GM19240 (cell line): ENCODE measurements around the gene ECE1.

Source experiments
- DNase-seq: peaks from one replicate; pipeline ENCODE4 v3.0.0; 2011; ENCODE audit warnings: low spot score; ENCODE audit not compliant: insufficient read length

Gene ECE1

GRCh38 chr1:21325731-21326387, 35.6 kb upstream of the ECE1 start:
- DNase-seq: no peak

- no peak for DNase-seq
These were observed 35.0 kb upstream of the ECE1 start for GRCh38 chr1:21325231-21325718.

GRCh38 chr1:21324368-21325141, 34.3 kb upstream of the ECE1 start:
- DNase-seq: no peak

GRCh38 chr1:21323091-21323490, 32.8 kb upstream of the ECE1 start:
- DNase-seq: no peak

GRCh38 chr1:21322681-21323016, 32.4 kb upstream of the ECE1 start:
- DNase-seq: no peak

GRCh38 chr1:21321963-21322680, 31.9 kb upstream of the ECE1 start:
- DNase-seq: no peak

- no peak for DNase-seq
These were observed 30.3 kb upstream of the ECE1 start for GRCh38 chr1:21320410-21321108.

- no peak for DNase-seq
These were observed 29.5 kb upstream of the ECE1 start for GRCh38 chr1:21319447-21320407.

GRCh38 chr1:21318714-21319159, 28.5 kb upstream of the ECE1 start:
- DNase-seq: no peak

GRCh38 chr1:21318057-21318713, 27.9 kb upstream of the ECE1 start:
- DNase-seq: no peak

GRCh38 chr1:21317690-21318043, 27.4 kb upstream of the ECE1 start:
- no peak for DNase-seq

- no peak for DNase-seq
These were observed 26.9 kb upstream of the ECE1 start for GRCh38 chr1:21317035-21317689.

GRCh38 chr1:21314743-21315396, 24.6 kb upstream of the ECE1 start:
- DNase-seq: no peak

GRCh38 chr1:21313886-21314721, 23.8 kb upstream of the ECE1 start:
- DNase-seq: no peak

GRCh38 chr1:21313203-21313885, 23.1 kb upstream of the ECE1 start:
- no peak for DNase-seq

GRCh38 chr1:21312407-21312992, 22.2 kb upstream of the ECE1 start:
- no peak for DNase-seq

- no peak for DNase-seq
These were observed 20.8 kb upstream of the ECE1 start for GRCh38 chr1:21311016-21311415.
